AG20443 (cell line): ENCODE measurements around the gene SLC38A10.

Experiments used
- DNase-seq: peaks from one replicate; pipeline ENCODE4 v3.0.0; 2012; ENCODE audit warnings: low spot score, mixed read lengths

Gene SLC38A10

GRCh38 chr17:81207610-81208581 is 87.2 kb downstream of the SLC38A10 start:
- DNase-seq = no peak

GRCh38 chr17:81206657-81207056 is 88.5 kb downstream of the SLC38A10 start:
- DNase-seq = no peak

- no peak for DNase-seq
Observed at GRCh38 chr17:81206166-81206565, 88.9 kb downstream of the SLC38A10 start.

- DNase-seq = no peak
Observed at GRCh38 chr17:81204578-81204977, 90.5 kb downstream of the SLC38A10 start.

- DNase-seq = no peak
Observed at GRCh38 chr17:81203136-81203535, 92.0 kb downstream of the SLC38A10 start.

- no peak for DNase-seq
Observed at GRCh38 chr17:81202318-81202717, 92.8 kb downstream of the SLC38A10 start.

GRCh38 chr17:81200695-81201580 is 94.2 kb downstream of the SLC38A10 start:
- peak; percentile 88 for DNase-seq

- no peak for DNase-seq
Observed at GRCh38 chr17:81200201-81200600, 94.9 kb downstream of the SLC38A10 start.

GRCh38 chr17:81199482-81199830 is 95.7 kb downstream of the SLC38A10 start:
- no peak for DNase-seq

GRCh38 chr17:81198826-81199481 is 96.2 kb downstream of the SLC38A10 start:
- DNase-seq = no peak

GRCh38 chr17:81197831-81198490 is 97.1 kb downstream of the SLC38A10 start:
- no peak for DNase-seq

GRCh38 chr17:81197409-81197795 is 97.7 kb downstream of the SLC38A10 start:
- no peak for DNase-seq

GRCh38 chr17:81196505-81197408 is 98.3 kb downstream of the SLC38A10 start:
- no peak for DNase-seq

- no peak for DNase-seq
Observed at GRCh38 chr17:81195941-81196495, 99.1 kb downstream of the SLC38A10 start.
